Smooth muscle cell (in vitro differentiated cells): ENCODE data around the gene ZNF827. TPM values are rescaled to one million over a fixed set of nuclear protein-coding genes. Genes with fewer than 3 reads are reported as not detected.

ENCODE experiments used
- DNase-seq: peaks from one replicate; lab custom pipeline; 2025; ENCODE audit not compliant: unreplicated experiment; lab: John Stamatoyannopoulos, UW
- H2AFZ ChIP-seq: fragments of 200-600 bp; sonication (generic); 2 replicates; pipeline ENCODE4 v1.6.0; 2016; ENCODE audit warnings: antibody characterized with exemption, low read depth, mild to moderate bottlenecking
- H3F3A ChIP-seq: fragments of 200-600 bp; sonication (generic); 2 replicates; pipeline ENCODE4 v1.6.0; 2017; ENCODE audit warnings: antibody characterized with exemption, low read depth
- H3K27ac ChIP-seq: fragments of 200-600 bp; sonication (generic); 2 replicates; pipeline ENCODE4 v1.5.1; 2016; ENCODE audit warnings: low read depth, mild to moderate bottlenecking
- H3K27me3 ChIP-seq: fragments of 200-600 bp; sonication (generic); 2 replicates; pipeline ENCODE4 v1.6.1; 2016; ENCODE audit warnings: low read depth, mild to moderate bottlenecking
- H3K36me3 ChIP-seq: fragments of 200-600 bp; sonication (generic); 2 replicates; pipeline ENCODE4 v1.5.1; 2016; ENCODE audit warnings: low read depth
- H3K4me1 ChIP-seq: fragments of 200-600 bp; sonication (generic); 2 replicates; pipeline ENCODE4 v1.5.1; 2016; ENCODE audit warnings: low read depth
- H3K4me2 ChIP-seq: fragments of 200-600 bp; sonication (generic); 2 replicates; pipeline ENCODE4 v1.6.0; 2016; ENCODE audit warnings: mild to moderate bottlenecking
- H3K4me3 ChIP-seq: fragments of 200-600 bp; sonication (generic); 2 replicates; pipeline ENCODE4 v1.5.1; 2016; ENCODE audit warnings: mild to moderate bottlenecking
- H3K79me2 ChIP-seq: fragments of 200-600 bp; sonication (generic); 2 replicates; pipeline ENCODE4 v1.6.0; 2016; ENCODE audit warnings: low read depth, mild to moderate bottlenecking
- H3K9ac ChIP-seq: fragments of 200-600 bp; sonication (generic); 2 replicates; pipeline ENCODE4 v1.6.0; 2016; ENCODE audit warnings: low read depth
- H3K9me3 ChIP-seq: fragments of 200-600 bp; sonication (generic); replicated peaks from 2 replicates; pipeline ENCODE4 v1.5.1; 2016; ENCODE audit warnings: low read depth
- H4K20me1 ChIP-seq: fragments of 200-600 bp; sonication (generic); 2 replicates; pipeline ENCODE4 v1.6.0; 2016; ENCODE audit warnings: low read depth
- WGBS: methylation state at CpG from one replicate; pipeline ENCODE4 v1.1.7; 2016; ENCODE audit warnings: low lambda C conversion rate; 5-methylcytosine and 5-hydroxymethylcytosine counted together
- polyA plus RNA-seq: library from polyadenylated mRNA; unstranded; fragments of >200 nt; fragmentation: Nextera tagmentation; extraction: Ambion mirVana; gene quantifications from 2 replicates; pipeline ENCODE4 v1.2.1, GENCODE V29; 2016
- total RNA-seq: library from RNA; depleted of rRNA; stranded (reverse); fragments of >200 nt; gene quantifications from 2 replicates; pipeline ENCODE4 v1.2.3, GENCODE V29; 2014
- TF ChIP-seq, protein P1 (sequence below): fragments of 200-600 bp; sonication (generic); IDR thresholded peaks from 2 replicates; pipeline ENCODE4 v1.5.1; 2017; ENCODE audit warnings: borderline replicate concordance, mild to moderate bottlenecking, antibody characterized with exemption; ENCODE audit not compliant: insufficient read depth, poor library complexity, severe bottlenecking

ZNF827 gene
- total and polyA plus RNA-seq, 2 experiments from 2014 or later = 6.5 to 12.8 TPM

DNA sequence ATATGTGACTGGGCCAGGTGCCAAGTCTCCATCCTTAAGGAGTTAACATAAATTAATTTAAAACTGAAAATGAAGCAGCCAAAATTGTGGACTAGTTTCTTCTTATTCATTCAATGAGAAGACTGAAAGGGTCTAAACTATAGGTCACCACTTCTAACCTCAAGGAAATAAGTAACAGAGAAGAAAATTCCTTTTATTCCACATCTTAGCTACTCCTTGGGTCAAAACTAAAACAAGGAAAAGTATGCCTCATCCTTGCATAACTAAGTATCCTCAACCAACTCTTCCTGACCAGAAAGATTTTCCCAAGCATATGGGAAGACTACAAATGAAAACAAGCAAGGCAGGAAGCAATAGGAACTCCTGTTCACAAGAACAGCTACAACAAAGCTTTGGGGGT, 71.2 kb downstream of the ZNF827 start:
- no peaks in the 10 kb centered on the region for H3K27me3 ChIP-seq
- H2AFZ ChIP-seq = no peak overlapping the region
- no peak overlapping the region for H3K9ac ChIP-seq
- H4K20me1 ChIP-seq = peaks cover 23% of the 10 kb centered on the region
- no peak for DNase-seq
- no peaks in the 10 kb centered on the region for H3K79me2 ChIP-seq
- no peaks in the 10 kb centered on the region for H3K4me1 ChIP-seq
- no peak overlapping the region for H3K27ac ChIP-seq
- TF ChIP-seq, protein P1, sequence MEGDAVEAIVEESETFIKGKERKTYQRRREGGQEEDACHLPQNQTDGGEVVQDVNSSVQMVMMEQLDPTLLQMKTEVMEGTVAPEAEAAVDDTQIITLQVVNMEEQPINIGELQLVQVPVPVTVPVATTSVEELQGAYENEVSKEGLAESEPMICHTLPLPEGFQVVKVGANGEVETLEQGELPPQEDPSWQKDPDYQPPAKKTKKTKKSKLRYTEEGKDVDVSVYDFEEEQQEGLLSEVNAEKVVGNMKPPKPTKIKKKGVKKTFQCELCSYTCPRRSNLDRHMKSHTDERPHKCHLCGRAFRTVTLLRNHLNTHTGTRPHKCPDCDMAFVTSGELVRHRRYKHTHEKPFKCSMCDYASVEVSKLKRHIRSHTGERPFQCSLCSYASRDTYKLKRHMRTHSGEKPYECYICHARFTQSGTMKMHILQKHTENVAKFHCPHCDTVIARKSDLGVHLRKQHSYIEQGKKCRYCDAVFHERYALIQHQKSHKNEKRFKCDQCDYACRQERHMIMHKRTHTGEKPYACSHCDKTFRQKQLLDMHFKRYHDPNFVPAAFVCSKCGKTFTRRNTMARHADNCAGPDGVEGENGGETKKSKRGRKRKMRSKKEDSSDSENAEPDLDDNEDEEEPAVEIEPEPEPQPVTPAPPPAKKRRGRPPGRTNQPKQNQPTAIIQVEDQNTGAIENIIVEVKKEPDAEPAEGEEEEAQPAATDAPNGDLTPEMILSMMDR = no peak
- no peak overlapping the region for H3K4me3 ChIP-seq
- H3F3A ChIP-seq = no peaks in the 10 kb centered on the region
- no peaks in the 10 kb centered on the region for H3K9me3 ChIP-seq
- H3K36me3 ChIP-seq = no peaks in the 10 kb centered on the region
- no peak overlapping the region for H3K4me2 ChIP-seq

DNA sequence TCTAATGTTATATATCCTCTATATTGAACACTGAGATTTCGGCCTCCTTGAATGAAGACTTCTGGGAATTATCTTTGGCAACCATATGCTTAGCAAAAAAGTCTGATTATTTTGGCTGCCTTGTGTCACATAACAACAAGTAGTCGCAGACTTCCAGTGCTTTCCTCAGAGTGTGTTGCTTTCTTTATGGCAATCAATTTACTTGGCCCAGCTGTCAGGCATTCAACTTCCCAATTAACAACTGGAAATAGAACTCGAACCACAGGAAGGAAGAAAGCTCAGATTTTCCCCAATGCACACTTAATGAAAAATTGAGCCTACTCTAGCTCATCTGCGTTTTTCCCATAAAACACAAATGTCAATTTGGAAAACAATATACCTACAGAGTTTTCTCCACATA, 71.6 kb downstream of the ZNF827 start:
- Histone ChIP-seq H3K4me3 (no peak overlapping the region), H3K79me2 (no peaks in the 10 kb centered on the region), H3K9ac (no peak overlapping the region), H3K4me2 (no peak overlapping the region), H2AFZ (no peak overlapping the region), H3K27me3 (no peaks in the 10 kb centered on the region), H3F3A (no peaks in the 10 kb centered on the region), H3K27ac (no peak overlapping the region), H3K9me3 (no peaks in the 10 kb centered on the region), H4K20me1 (peaks cover 26% of the 10 kb centered on the region), H3K4me1 (no peaks in the 10 kb centered on the region), H3K36me3 (no peaks in the 10 kb centered on the region)
- TF ChIP-seq, protein P1 = no peak
- no peak for DNase-seq
- WGBS = 96% methylated on average over 4 of the region's 4 CpGs

DNA sequence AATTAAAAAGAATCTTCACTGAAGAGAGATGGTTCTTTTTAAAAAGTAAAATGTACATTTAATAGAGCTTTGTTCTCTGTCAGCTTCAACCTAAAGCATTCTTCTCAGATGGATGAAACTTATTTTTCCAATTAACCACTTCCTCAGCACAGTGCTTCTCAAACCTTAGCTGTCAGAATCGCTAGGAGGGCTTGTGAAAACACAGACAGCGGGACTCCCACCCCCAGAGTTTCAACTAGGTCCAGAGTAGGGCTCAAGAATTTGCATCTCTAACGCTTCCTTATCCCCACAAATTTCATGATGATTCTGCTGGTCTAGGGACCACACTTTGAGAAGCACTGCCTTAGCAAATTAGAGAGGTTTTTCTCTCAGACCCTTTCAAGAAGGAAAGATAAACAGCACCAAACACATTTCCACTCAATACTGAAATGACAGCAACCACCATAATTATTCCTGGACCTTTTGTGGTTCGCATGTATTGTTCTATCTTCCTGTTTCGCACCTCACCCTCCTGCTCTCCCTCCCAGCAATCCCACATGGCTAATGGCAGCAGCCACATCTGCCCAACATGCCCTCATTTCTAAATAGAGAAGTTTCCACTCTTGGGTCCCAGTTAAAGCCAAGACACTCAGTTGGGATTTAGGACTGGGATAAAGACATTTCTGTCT, 73.2 kb downstream of the ZNF827 start:
- Histone ChIP-seq H4K20me1 (peaks cover 26% of the 10 kb centered on the region), H3K4me3 (no peak overlapping the region), H3K27me3 (no peaks in the 10 kb centered on the region), H3K27ac (no peak overlapping the region), H2AFZ (no peak overlapping the region), H3K4me2 (no peak overlapping the region), H3F3A (no peaks in the 10 kb centered on the region), H3K36me3 (no peaks in the 10 kb centered on the region), H3K9me3 (no peaks in the 10 kb centered on the region), H3K79me2 (no peaks in the 10 kb centered on the region), H3K9ac (no peak overlapping the region), H3K4me1 (no peaks in the 10 kb centered on the region)
- no peak for DNase-seq
- TF ChIP-seq, protein P1 = no peak
- 89% methylated on average over 5 of the region's 5 CpGs for WGBS

DNA sequence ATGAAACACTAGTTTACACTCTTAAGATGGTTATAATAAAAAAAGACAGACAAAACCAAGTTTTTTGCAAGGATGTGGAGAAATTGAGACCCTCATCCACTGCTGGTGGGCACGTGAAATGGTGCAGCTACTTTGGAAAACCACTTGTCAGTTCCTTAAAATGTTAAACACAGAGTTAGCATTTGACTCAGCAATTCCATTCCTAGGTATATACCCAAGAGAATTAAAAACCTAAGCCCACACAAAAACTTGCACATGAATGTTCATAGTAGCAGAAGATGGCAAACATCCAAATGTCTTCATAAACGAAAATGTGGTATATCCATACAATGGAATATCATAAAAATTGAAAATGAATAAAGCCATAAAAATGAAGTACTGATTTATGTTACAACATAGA, 75.4 kb downstream of the ZNF827 start:
- Histone ChIP-seq H3K27me3 (no peaks in the 10 kb centered on the region), H3K4me1 (no peaks in the 10 kb centered on the region), H3K27ac (no peak overlapping the region), H3K9ac (no peak overlapping the region), H3K4me3 (no peak overlapping the region), H3K79me2 (no peaks in the 10 kb centered on the region), H3K36me3 (no peaks in the 10 kb centered on the region), H3K4me2 (no peak overlapping the region), H2AFZ (no peak overlapping the region), H3K9me3 (no peaks in the 10 kb centered on the region), H4K20me1 (peaks cover 21% of the 10 kb centered on the region), H3F3A (no peaks in the 10 kb centered on the region)
- TF ChIP-seq, protein P1 = no peak
- WGBS = 89% methylated on average over 2 of the region's 2 CpGs
- DNase-seq = no peak
